ENCODE data around the gene MAST4. TPM values are rescaled to one million over a fixed set of nuclear protein-coding genes. Genes with fewer than 3 reads are reported as not detected.

The MAST4 gene
- total and polyA plus RNA-seq, 2 experiments from 2014 or later, result 4.2 to 6.0 TPM

GRCh38 chr5:66987949-66988838 lies 392.0 kb downstream of the MAST4 start:
- no peak for TF ChIP-seq EZH2phosphoT487 (IDR thresholded peaks at IDR 0.05; ENCODE audit: insufficient read depth, low read depth)
- no peak for TF ChIP-seq EZH2 (IDR thresholded peaks at IDR 0.05; ENCODE audit: insufficient read depth, poor library complexity, severe bottlenecking)
- H3F3A ChIP-seq (ENCODE audit: insufficient read depth), result no peaks in the 10 kb centered on the region
- 0 out of 2 replicates have a peak overlapping the region, but pooled peaks have one; percentile 18 for H2AFZ ChIP-seq
- H3K36me3 ChIP-seq (ENCODE audit: low read depth), result no peaks in the 10 kb centered on the region
- no peaks in the 10 kb centered on the region for H3K9me3 ChIP-seq (ENCODE audit: low read depth)
- H3K4me2 ChIP-seq (ENCODE audit: unreplicated experiment), result no peak overlapping the region
- DNase-seq, result peak; percentile 68
- no peak overlapping the region for H3K4me3 ChIP-seq
- 37 to 38% methylated on average over 3 of the region's 3 CpGs for WGBS, 2 experiments (ENCODE audit: low coverage in 1 of 2, low lambda C conversion rate in 2 of 2, missing lambda C conversion rate in 2 of 2)
- no peaks in the 10 kb centered on the region for H3K79me2 ChIP-seq (ENCODE audit: insufficient read depth)
- no peaks in the 10 kb centered on the region for H3K27me3 ChIP-seq (replicated peaks; ENCODE audit: insufficient read depth)
- H3K9me2 ChIP-seq (ENCODE audit: insufficient read depth), result no peaks in the 10 kb centered on the region
- peaks cover 17% of the 10 kb centered on the region; the same call in 1 of the 2 replicates for H3K4me1 ChIP-seq (ENCODE audit: insufficient read depth)
- no peak overlapping the region for H3K27ac ChIP-seq
- no peak overlapping the region for H3K9ac ChIP-seq
- H4K20me1 ChIP-seq (ENCODE audit: insufficient read depth), result no peaks in the 10 kb centered on the region
- in situ Hi-C loops (cut with MboI), result no loop called here

- Histone ChIP-seq H3K9ac (no peak overlapping the region), H3F3A (ENCODE audit: insufficient read depth) (no peaks in the 10 kb centered on the region), H3K9me3 (ENCODE audit: low read depth) (no peaks in the 10 kb centered on the region), H3K9me2 (ENCODE audit: insufficient read depth) (no peaks in the 10 kb centered on the region), H3K4me1 (ENCODE audit: insufficient read depth) (peaks cover 17% of the 10 kb centered on the region; the same call in 1 of the 2 replicates), H3K27me3 (replicated peaks; ENCODE audit: insufficient read depth) (no peaks in the 10 kb centered on the region), H3K4me3 (no peak overlapping the region), H3K27ac (no peak overlapping the region), H3K79me2 (ENCODE audit: insufficient read depth) (no peaks in the 10 kb centered on the region), H2AFZ (no peak overlapping the region), H3K4me2 (ENCODE audit: unreplicated experiment) (no peak overlapping the region), H4K20me1 (ENCODE audit: insufficient read depth) (no peaks in the 10 kb centered on the region), H3K36me3 (ENCODE audit: low read depth) (no peaks in the 10 kb centered on the region)
- TF ChIP-seq EZH2 (IDR thresholded peaks at IDR 0.05; ENCODE audit: insufficient read depth, poor library complexity, severe bottlenecking) (no peak), EZH2phosphoT487 (IDR thresholded peaks at IDR 0.05; ENCODE audit: insufficient read depth, low read depth) (no peak)
- 24 to 43% methylated on average over 1 of the region's 1 CpG for WGBS, 2 experiments (ENCODE audit: low coverage in 1 of 2, low lambda C conversion rate in 2 of 2, missing lambda C conversion rate in 2 of 2)
- in situ Hi-C loops (cut with MboI), result no loop called here
- DNase-seq, result peak; percentile 26
Measured at GRCh38 chr5:66989286-66989685, 393.1 kb downstream of the MAST4 start.

- Histone ChIP-seq H3K27me3 (replicated peaks; ENCODE audit: insufficient read depth) (no peaks in the 10 kb centered on the region), H3K9me3 (ENCODE audit: low read depth) (no peaks in the 10 kb centered on the region), H3K4me3 (no peak overlapping the region), H3K79me2 (ENCODE audit: insufficient read depth) (no peaks in the 10 kb centered on the region), H3K36me3 (ENCODE audit: low read depth) (no peaks in the 10 kb centered on the region), H3K4me2 (ENCODE audit: unreplicated experiment) (no peak overlapping the region), H2AFZ (no peak overlapping the region), H3F3A (ENCODE audit: insufficient read depth) (no peaks in the 10 kb centered on the region), H4K20me1 (ENCODE audit: insufficient read depth) (no peaks in the 10 kb centered on the region), H3K4me1 (ENCODE audit: insufficient read depth) (peaks cover 17% of the 10 kb centered on the region; the same call in 1 of the 2 replicates), H3K9ac (no peak overlapping the region), H3K27ac (no peak overlapping the region), H3K9me2 (ENCODE audit: insufficient read depth) (no peaks in the 10 kb centered on the region)
- in situ Hi-C loops (cut with MboI), result no loop called here
- DNase-seq, result no peak
- 96% methylated on average over 2 of the region's 2 CpGs for WGBS, 2 experiments (ENCODE audit: low coverage in 1 of 2, low lambda C conversion rate in 2 of 2, missing lambda C conversion rate in 2 of 2)
- TF ChIP-seq EZH2 (IDR thresholded peaks at IDR 0.05; ENCODE audit: insufficient read depth, poor library complexity, severe bottlenecking) (no peak), EZH2phosphoT487 (IDR thresholded peaks at IDR 0.05; ENCODE audit: insufficient read depth, low read depth) (no peak)
Measured at GRCh38 chr5:66989781-66990180, 393.6 kb downstream of the MAST4 start.

GRCh38 chr5:66991746-66992145 lies 395.6 kb downstream of the MAST4 start:
- TF ChIP-seq EZH2 (IDR thresholded peaks at IDR 0.05; ENCODE audit: insufficient read depth, poor library complexity, severe bottlenecking), result no peak
- no peak for TF ChIP-seq EZH2phosphoT487 (IDR thresholded peaks at IDR 0.05; ENCODE audit: insufficient read depth, low read depth)
- in situ Hi-C loops (cut with MboI), result no loop called here

More at GRCh38 chr5:66991746-66992145, 395.6 kb downstream of the MAST4 start:
- Histone ChIP-seq H3K4me1 (ENCODE audit: insufficient read depth) (peaks cover 17% of the 10 kb centered on the region; the same call in 1 of the 2 replicates), H3F3A (ENCODE audit: insufficient read depth) (no peaks in the 10 kb centered on the region), H2AFZ (no peak overlapping the region), H3K27me3 (replicated peaks; ENCODE audit: insufficient read depth) (no peaks in the 10 kb centered on the region), H3K9me3 (ENCODE audit: low read depth) (no peaks in the 10 kb centered on the region), H3K4me2 (ENCODE audit: unreplicated experiment) (no peak overlapping the region), H3K4me3 (no peak overlapping the region), H3K27ac (no peak overlapping the region), H3K9me2 (ENCODE audit: insufficient read depth) (no peaks in the 10 kb centered on the region), H3K9ac (no peak overlapping the region), H4K20me1 (ENCODE audit: insufficient read depth) (no peaks in the 10 kb centered on the region), H3K79me2 (ENCODE audit: insufficient read depth) (no peaks in the 10 kb centered on the region), H3K36me3 (ENCODE audit: low read depth) (no peaks in the 10 kb centered on the region)
- WGBS, 2 experiments (ENCODE audit: low coverage in 1 of 2, low lambda C conversion rate in 2 of 2, missing lambda C conversion rate in 2 of 2), result 20 to 23% methylated on average over 2 of the region's 2 CpGs
- no peak for DNase-seq
